Measurements from ENCODE around the gene PTGES3L. TPM values are rescaled to one million over a fixed set of nuclear protein-coding genes. Genes with fewer than 3 reads are reported as not detected.

PTGES3L gene
- total and polyA plus RNA-seq, 2 of the 13 experiments (the other 11 are each of a cell fraction or from before 2014, with no cell fraction given): 1.2 to 2.9 TPM

- TF ChIP-seq ZSCAN20 (CRISPR knock-in tag; IDR thresholded peaks at IDR 0.05; ENCODE audit: borderline replicate concordance) (no peak), ATRX (CRISPR knock-in tag; IDR thresholded peaks at IDR 0.05; ENCODE audit: borderline replicate concordance) (no peak), E2F5 (CRISPR knock-in tag; conservative IDR thresholded peaks at IDR 0.05) (no peak), ISX (CRISPR knock-in tag; conservative IDR thresholded peaks at IDR 0.05) (no peak), TRIM22 (IDR thresholded peaks at IDR 0.05) (no peak), ZNF3 (CRISPR knock-in tag; IDR thresholded peaks at IDR 0.05) (no peak), CTCF (CRISPR knock-in tag; IDR thresholded peaks at IDR 0.05) (no peak), NFIB (CRISPR knock-in tag; IDR thresholded peaks at IDR 0.05; ENCODE audit: borderline replicate concordance) (no peak), BORCS8-MEF2B (CRISPR knock-in tag; IDR thresholded peaks at IDR 0.05) (no peak), BHLHE40 (IDR thresholded peaks at IDR 0.05; ENCODE audit: low read length) (peak; percentile 42; the same call in 1 of the 2 replicates), ZBTB20 (CRISPR knock-in tag; IDR thresholded peaks at IDR 0.05; ENCODE audit: borderline replicate concordance, low read depth) (0 out of 2 replicates have a peak, but pooled peaks have one; percentile 26), ELF1 (CRISPR knock-in tag; IDR thresholded peaks at IDR 0.05) (no peak), ZNF710 (CRISPR knock-in tag; IDR thresholded peaks at IDR 0.05; ENCODE audit: borderline replicate concordance) (no peak; the same call in 1 of the 2 replicates), ZBTB4 (CRISPR knock-in tag; IDR thresholded peaks at IDR 0.05; ENCODE audit: borderline replicate concordance) (no peak), MLLT10 (CRISPR knock-in tag; IDR thresholded peaks at IDR 0.05) (no peak), ZNF678 (CRISPR knock-in tag; IDR thresholded peaks at IDR 0.05) (no peak), ONECUT2 (CRISPR knock-in tag; IDR thresholded peaks at IDR 0.05) (no peak), TBX2 (CRISPR knock-in tag; IDR thresholded peaks at IDR 0.05; ENCODE audit: borderline replicate concordance) (no peak), ZNF607 (CRISPR knock-in tag; IDR thresholded peaks at IDR 0.05; ENCODE audit: borderline replicate concordance) (no peak), TBL1XR1 (IDR thresholded peaks at IDR 0.05; ENCODE audit: borderline replicate concordance, low read length, partially characterized antibody) (no peak), ZBTB3 (CRISPR knock-in tag; IDR thresholded peaks at IDR 0.05; ENCODE audit: borderline replicate concordance, low read depth) (no peak)
Measured at GRCh38 chr17:42920922-42921321, 59.0 kb downstream of the PTGES3L start (continued).

Measured in HepG2 (cell line).